ENCODE measurements around the gene WDR53. TPM values are rescaled to one million over a fixed set of nuclear protein-coding genes. Genes with fewer than 3 reads are reported as not detected.
"Not testable (repeated sequence)": the region's sequence is repeated elsewhere in the genome, so short reads cannot be mapped to it uniquely, and the experiment has no call there.

Gene WDR53
- total RNA-seq: 10 to 100 TPM; 19.7 to 23.0 TPM

DNA sequence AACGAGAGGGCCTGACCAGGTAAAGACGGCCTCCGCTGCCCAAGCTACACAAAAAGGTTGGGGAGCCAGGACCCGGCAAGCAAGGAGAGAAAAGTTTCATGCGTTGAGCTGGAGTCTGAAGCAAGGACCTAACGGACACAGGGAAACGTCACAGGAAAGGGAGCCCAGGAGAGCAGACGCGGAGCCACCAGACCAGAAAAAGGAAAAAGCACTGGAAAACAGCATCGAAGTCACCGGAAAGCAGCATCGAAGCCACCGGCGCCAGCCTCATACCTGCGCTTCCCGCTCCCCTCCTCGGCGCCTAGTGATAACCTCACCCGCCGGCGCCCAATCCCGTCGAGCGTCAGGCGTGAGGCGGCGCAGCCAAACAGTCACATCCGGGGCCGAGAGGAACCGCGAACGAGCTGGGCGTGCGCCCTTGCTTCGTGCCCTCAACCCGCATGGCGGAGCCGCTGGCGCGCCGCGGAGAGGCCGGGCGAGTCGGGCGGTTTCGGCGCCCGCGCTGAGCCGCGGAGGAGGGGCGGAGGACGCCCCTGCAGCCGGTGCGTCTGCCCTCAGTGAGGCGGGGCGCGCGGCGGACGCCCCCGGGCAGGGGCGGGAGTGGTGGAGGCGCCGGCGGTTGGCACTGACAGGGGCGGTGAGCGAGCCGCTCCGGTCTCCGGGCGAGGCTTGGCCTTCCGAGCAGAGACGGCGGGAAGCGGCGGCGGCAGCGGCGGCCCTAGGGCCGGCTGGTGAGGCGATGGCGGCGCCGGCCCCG, at the start of gene WDR53, which contains the start of gene FBXO45:
WDR53 (minus strand) TSS at position 309 of the 757 bp plus-strand sequence. CDS start 7,079 bp downstream, outside the sequence.
FBXO45 (plus strand) TSS at position 415 of the 757 bp plus-strand sequence; CDS start at position 740, 325 bp downstream.
- no peaks in the 10 kb centered on the region for H3K27me3 Mint-ChIP-seq
- peak within 1 kb of the TSS; percentile 95 for H3K4me3 Mint-ChIP-seq
- peak; percentile 96 to 98 for ATAC-seq
- H3K36me3 Mint-ChIP-seq: peaks cover 8% of the 10 kb centered on the region
- H3K4me1 Mint-ChIP-seq (ENCODE audit: low read depth in 2 of 2): peaks cover 18 to 27% of the 10 kb centered on the region in 2 donors
- H3K9me3 Mint-ChIP-seq: no peaks in the 10 kb centered on the region
- H3K27ac Mint-ChIP-seq: peak within 1 kb of the TSS; percentile 78 to 94
- peak; percentile 96 for DNase-seq (ENCODE audit: low spot score)

DNA sequence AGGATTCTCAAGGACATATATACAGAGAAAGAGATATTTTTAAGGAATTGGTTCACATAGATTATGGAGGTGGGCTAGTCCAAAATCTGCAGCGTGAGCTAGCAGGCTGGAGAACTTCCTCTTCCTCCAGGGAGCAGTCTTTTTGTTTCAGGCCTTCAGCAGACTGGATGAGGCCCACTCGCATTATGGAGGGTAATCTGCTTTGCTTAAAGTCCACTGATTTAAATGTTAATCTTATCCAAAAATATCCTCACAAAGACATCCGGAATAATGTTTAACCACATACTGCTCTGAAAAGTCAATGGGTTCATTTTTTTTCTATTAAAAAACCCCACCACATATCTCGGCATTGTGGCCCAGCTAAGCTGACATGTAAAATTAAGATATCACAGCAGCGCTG, 48.9 kb upstream of the WDR53 start:
- Mint-ChIP-seq H3K27me3 (no peaks in the 10 kb centered on the region), H3K4me1 (ENCODE audit: low read depth in 2 of 2) (peaks cover 26 to 31% of the 10 kb centered on the region in 2 donors), H3K9me3 (no peaks in the 10 kb centered on the region), H3K36me3 (no peaks in the 10 kb centered on the region), H3K4me3 (no peak overlapping the region), H3K27ac (no peak overlapping the region)
- DNase-seq (ENCODE audit: low spot score) (no peak), ATAC-seq (no peak)

DNA sequence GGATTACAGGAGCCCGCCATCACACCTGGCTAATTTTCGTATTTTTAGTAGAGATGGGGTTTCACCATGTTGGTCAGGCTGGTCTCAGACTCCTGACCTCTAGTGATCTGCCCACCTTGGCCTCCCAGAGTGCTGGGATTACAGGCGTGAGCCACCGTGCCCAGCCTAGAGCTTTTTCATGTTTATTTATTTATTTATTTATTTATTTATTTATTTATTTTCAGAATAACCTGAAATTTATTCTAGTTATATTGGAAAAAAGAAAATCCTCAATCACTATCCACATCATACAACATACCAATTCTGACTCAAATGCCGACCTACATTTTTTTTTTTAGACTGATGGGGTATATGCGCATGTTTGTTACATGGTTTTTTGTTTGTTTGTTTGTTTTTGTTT, 46.9 kb upstream of the WDR53 start:
- not testable (repeated sequence) for H3K27me3 Mint-ChIP-seq; H3K27ac Mint-ChIP-seq; ATAC-seq; H3K4me3 Mint-ChIP-seq; DNase-seq (ENCODE audit: low spot score); H3K36me3 Mint-ChIP-seq; H3K9me3 Mint-ChIP-seq
- peaks cover 28 to 30% of the 10 kb centered on the region in 2 donors for H3K4me1 Mint-ChIP-seq (ENCODE audit: low read depth in 2 of 2)

DNA sequence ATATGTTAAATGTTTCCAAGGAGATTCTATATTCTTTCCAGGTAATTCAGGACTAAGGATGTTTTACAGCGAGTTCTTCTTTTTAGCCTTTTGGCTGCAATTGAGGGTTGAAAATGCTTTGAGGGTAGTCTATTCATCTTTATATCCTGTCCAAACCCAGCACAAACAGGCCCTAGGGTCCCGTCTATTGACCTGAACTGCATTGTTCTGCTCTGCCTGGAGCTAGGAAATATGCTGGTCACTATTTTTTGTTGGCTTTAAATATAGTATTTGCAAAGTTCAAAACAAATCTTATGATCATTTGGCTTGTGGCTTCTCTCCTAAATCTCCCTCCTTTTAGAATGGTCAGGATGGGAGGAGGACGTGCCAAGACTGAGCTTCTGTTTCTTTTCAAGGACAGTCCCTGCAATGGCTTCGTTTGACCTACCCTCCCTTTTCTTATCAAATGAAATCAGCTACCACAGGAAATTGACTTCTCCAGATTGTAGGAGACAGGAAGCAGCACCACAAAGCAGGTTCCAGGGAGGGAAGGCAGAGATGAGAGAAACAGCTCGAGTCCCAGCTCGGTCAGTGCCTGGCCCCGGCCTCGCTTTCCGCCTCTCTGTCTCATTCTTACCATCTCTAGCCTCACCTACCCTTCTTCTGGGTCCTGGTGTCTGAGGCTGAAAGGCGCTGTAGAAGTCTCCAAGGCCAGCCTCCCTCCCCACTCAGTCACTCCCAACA, 43.6 kb upstream of the WDR53 start:
- ATAC-seq (peak; percentile 22 to 34), DNase-seq (ENCODE audit: low spot score) (no peak)
- Mint-ChIP-seq H3K4me1 (ENCODE audit: low read depth in 2 of 2) (peaks cover 30 to 33% of the 10 kb centered on the region in 2 donors), H3K27me3 (no peaks in the 10 kb centered on the region), H3K4me3 (peak overlapping the region; percentile 63), H3K9me3 (no peaks in the 10 kb centered on the region), H3K27ac (peak overlapping the region; percentile 54 to 92), H3K36me3 (no peaks in the 10 kb centered on the region)

DNA sequence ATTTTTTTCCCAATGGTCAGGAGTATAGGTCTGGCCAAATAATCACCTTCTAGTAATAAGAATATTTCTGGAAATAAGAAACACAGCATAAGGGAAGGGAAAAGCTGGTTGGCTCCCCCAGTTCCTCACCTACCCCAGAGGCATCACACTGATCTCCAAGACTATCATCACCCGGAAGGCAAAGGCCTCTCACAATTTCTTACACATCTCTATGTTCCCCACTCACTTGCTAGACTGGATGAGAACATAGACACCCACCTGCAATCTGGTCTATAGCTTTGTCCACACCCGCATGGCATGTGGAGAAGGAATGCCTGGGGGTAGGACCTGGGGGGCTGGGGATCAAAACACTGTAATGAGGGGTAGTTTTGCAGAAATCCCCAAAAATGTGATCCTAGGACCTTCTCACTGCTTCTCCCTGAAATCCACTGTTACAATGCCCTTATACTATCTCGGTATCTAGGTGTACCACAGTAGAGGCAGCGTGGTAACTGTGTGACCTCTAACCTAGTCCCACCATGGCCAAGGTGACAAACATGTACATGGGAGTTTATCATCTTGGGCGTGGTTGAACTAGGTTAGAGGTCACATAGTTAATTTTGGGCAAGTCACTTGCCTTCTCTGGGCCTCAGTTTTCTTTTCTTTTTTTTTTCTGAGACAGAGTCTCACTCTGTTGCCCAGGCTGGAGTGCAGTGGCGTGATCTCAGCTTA, 41.6 kb upstream of the WDR53 start:
- H3K27me3 Mint-ChIP-seq: no peaks in the 10 kb centered on the region
- ATAC-seq: peak in 1 of 2 donors; percentile 32
- no peaks in the 10 kb centered on the region for H3K36me3 Mint-ChIP-seq
- peak overlapping the region; percentile 48 for H3K4me3 Mint-ChIP-seq
- peak overlapping the region; percentile 52 to 78 for H3K27ac Mint-ChIP-seq
- DNase-seq (ENCODE audit: low spot score): no peak
- no peaks in the 10 kb centered on the region for H3K9me3 Mint-ChIP-seq
- peaks cover 30 to 33% of the 10 kb centered on the region in 2 donors for H3K4me1 Mint-ChIP-seq (ENCODE audit: low read depth in 2 of 2)

DNA sequence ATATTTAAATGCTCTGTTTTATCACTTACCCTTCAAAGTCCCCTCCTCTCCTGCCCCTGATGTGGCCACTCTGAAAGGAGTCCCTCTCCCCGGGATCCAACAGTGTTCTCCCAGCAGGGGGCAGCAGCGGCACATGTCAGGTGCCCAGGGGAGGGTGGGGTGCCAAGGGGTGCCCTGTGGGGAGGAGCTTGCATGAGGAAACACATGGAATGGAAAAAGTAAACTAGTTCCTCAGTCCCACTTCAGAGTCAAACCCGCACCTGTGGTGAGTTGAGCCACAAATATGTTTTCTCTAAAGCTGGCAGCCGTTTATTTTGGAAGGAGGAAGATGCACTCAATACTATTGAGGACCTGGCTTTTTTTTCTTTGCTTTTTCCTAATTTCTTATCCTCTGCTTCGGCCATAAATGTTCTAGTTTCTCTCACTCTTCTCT, 41.0 kb upstream of the WDR53 start:
- Mint-ChIP-seq H3K4me3 (peak overlapping the region; percentile 48), H3K4me1 (ENCODE audit: low read depth in 2 of 2) (peaks cover 30 to 33% of the 10 kb centered on the region in 2 donors), H3K36me3 (no peaks in the 10 kb centered on the region), H3K27me3 (no peaks in the 10 kb centered on the region), H3K9me3 (no peaks in the 10 kb centered on the region), H3K27ac (peak overlapping the region; percentile 52 to 78)
- DNase-seq (ENCODE audit: low spot score) (peak; percentile 90), ATAC-seq (peak; percentile 97 to 98)

DNA sequence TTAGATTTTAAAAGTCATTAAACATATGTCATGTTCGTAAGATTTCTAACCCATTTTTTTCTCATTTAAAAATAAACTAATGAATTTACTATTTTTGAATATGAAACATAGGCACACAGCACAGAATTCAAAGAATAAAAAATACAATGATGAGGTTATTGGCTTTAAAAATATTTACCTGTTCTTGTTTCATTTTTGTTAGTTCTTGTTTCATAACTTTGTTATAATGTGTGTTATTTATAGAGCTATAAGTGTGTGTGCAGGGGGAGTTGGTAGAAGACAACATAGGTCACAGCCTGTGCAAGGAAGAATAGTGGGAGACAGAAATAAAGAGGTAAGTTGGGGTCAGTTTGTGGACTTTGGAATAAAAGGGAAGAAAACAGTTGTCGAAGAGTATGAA, 40.3 kb upstream of the WDR53 start:
- no peak overlapping the region for H3K4me3 Mint-ChIP-seq
- H3K27me3 Mint-ChIP-seq: no peaks in the 10 kb centered on the region
- DNase-seq (ENCODE audit: low spot score) (no peak), ATAC-seq (no peak)
- H3K4me1 Mint-ChIP-seq (ENCODE audit: low read depth in 2 of 2): peaks cover 26 to 33% of the 10 kb centered on the region in 2 donors
- H3K9me3 Mint-ChIP-seq: no peaks in the 10 kb centered on the region
- peak overlapping the region in 1 of 2 donors; percentile 78 for H3K27ac Mint-ChIP-seq
- H3K36me3 Mint-ChIP-seq: no peaks in the 10 kb centered on the region

DNA sequence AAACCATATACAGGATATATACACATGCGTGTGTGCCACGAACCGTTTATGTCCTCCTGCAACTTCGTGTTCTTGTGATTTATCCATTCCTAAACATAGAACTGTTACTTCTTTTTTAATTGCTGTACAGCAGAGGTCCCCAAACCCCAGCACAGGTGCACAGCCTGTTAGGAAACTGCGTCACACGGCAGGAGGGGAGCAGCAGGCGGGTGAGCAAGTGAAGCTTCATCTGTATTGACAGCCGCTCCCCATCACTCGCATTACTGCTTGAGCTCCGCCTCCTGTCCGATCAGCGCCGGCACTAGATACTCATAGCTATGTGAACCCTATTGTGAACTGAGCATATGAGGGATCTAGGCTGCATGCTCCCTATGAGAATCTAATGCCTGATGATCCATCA, 36.2 kb upstream of the WDR53 start:
- Mint-ChIP-seq H3K4me1 (ENCODE audit: low read depth in 2 of 2) (peaks cover 4% of the 10 kb centered on the region in 2 donors), H3K36me3 (no peaks in the 10 kb centered on the region), H3K4me3 (no peak overlapping the region), H3K9me3 (no peaks in the 10 kb centered on the region), H3K27ac (no peak overlapping the region), H3K27me3 (no peaks in the 10 kb centered on the region)
- ATAC-seq: no peak
- DNase-seq (ENCODE audit: low spot score): no peak

DNA sequence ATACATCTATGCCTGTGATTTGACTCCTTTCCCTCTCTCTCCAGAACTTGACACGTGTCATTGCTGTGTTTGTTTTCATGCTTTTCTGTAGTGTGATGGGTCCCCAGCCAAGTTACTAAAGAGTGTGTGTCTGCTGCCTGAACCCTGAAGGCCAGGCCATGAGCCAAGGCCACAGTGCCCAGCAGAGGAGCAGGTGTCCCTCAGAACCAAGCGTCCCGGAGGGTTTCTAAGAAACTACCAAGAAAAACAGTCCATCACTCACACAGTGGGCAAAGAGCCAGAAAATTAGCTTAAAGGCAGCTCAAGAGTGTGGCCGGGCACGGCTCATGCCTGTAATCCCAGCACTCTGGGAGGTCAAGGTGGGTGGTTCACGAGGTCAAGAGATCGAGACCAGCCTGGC, 35.3 kb upstream of the WDR53 start:
- no peaks in the 10 kb centered on the region for H3K27me3 Mint-ChIP-seq
- DNase-seq (ENCODE audit: low spot score) (no peak), ATAC-seq (no peak)
- no peaks in the 10 kb centered on the region for H3K9me3 Mint-ChIP-seq
- no peak overlapping the region for H3K27ac Mint-ChIP-seq
- peaks cover 0 to under 1% of the 10 kb centered on the region in 2 donors for H3K4me1 Mint-ChIP-seq (ENCODE audit: low read depth in 2 of 2)
- H3K36me3 Mint-ChIP-seq: no peaks in the 10 kb centered on the region
- H3K4me3 Mint-ChIP-seq: no peak overlapping the region

DNA sequence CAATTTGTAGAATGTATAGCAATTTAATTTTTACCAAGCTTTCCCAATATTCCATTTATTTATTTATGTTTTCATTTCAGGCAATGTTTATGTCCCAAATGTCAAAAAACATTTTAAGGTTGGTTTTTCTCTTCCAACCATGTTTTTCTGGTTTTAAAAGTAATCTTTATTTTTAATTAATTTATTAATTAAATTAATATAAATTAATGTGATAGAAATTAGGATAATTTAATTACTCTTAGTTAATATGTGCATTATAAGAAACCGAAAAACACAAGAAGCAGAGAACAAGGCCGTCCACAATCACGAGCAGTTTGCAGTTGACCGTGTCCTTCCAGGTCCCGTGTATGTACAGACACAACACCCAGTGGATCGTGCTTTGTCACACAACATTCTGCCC, 34.3 kb upstream of the WDR53 start:
- H3K4me1 Mint-ChIP-seq (ENCODE audit: low read depth in 2 of 2): peaks cover 9 to 10% of the 10 kb centered on the region in 2 donors
- H3K4me3 Mint-ChIP-seq: no peak overlapping the region
- H3K27me3 Mint-ChIP-seq: peaks cover 0 to 5% of the 10 kb centered on the region in 2 donors
- DNase-seq (ENCODE audit: low spot score) (no peak), ATAC-seq (no peak)
- H3K9me3 Mint-ChIP-seq: no peaks in the 10 kb centered on the region
- no peak overlapping the region for H3K27ac Mint-ChIP-seq
- H3K36me3 Mint-ChIP-seq: no peaks in the 10 kb centered on the region

DNA sequence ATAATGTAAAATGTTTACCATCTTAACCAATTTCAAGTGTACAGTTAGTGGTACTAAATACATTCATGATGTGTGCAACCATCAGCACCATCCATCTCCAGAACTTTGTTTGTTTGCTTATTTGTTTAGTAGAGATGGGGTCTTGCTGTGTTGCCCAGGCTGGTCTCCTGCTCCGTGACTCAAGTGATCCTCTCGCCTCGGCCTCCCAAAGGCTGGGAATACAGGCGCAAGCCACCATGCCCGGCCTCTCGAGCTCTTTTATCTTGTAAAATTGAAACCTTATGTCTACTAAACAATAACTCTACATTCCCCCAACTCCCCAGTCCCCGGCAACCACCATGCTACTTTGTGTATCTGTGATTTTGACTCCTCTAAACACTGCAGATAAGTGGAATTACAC, 32.0 kb upstream of the WDR53 start:
- DNase-seq (ENCODE audit: low spot score): no peak
- H3K27ac Mint-ChIP-seq: no peak overlapping the region
- peaks cover 9 to 11% of the 10 kb centered on the region in 2 donors for H3K4me1 Mint-ChIP-seq (ENCODE audit: low read depth in 2 of 2)
- H3K4me3 Mint-ChIP-seq: no peak overlapping the region
- ATAC-seq: no peak
- H3K27me3 Mint-ChIP-seq: peaks cover 9 to 14% of the 10 kb centered on the region in 2 donors
- H3K9me3 Mint-ChIP-seq: no peaks in the 10 kb centered on the region
- no peaks in the 10 kb centered on the region for H3K36me3 Mint-ChIP-seq

DNA sequence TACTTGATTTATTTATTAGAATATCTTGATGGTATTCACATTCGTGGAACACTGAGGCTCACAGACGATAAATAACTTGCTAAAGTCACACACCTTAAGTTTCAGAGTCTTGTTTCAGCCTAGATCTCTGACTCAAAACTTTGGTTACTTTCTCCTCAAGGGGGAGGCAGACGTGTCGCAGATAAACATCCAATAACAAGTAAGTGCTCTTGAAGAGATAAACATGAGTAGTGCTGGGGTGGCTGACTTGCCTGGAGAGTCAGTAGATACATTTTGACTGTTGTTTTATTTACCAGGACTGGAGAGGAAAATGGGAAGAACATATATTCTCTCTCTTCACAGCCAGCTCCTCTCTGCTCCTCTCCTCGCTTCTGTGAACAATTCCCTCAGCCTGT, 31.4 kb upstream of the WDR53 start:
- no peaks in the 10 kb centered on the region for H3K9me3 Mint-ChIP-seq
- peaks cover 9 to 14% of the 10 kb centered on the region in 2 donors for H3K27me3 Mint-ChIP-seq
- H3K27ac Mint-ChIP-seq: no peak overlapping the region
- ATAC-seq (no peak), DNase-seq (ENCODE audit: low spot score) (no peak)
- H3K4me3 Mint-ChIP-seq: no peak overlapping the region
- no peaks in the 10 kb centered on the region for H3K36me3 Mint-ChIP-seq
- peaks cover 9 to 11% of the 10 kb centered on the region in 2 donors for H3K4me1 Mint-ChIP-seq (ENCODE audit: low read depth in 2 of 2)

DNA sequence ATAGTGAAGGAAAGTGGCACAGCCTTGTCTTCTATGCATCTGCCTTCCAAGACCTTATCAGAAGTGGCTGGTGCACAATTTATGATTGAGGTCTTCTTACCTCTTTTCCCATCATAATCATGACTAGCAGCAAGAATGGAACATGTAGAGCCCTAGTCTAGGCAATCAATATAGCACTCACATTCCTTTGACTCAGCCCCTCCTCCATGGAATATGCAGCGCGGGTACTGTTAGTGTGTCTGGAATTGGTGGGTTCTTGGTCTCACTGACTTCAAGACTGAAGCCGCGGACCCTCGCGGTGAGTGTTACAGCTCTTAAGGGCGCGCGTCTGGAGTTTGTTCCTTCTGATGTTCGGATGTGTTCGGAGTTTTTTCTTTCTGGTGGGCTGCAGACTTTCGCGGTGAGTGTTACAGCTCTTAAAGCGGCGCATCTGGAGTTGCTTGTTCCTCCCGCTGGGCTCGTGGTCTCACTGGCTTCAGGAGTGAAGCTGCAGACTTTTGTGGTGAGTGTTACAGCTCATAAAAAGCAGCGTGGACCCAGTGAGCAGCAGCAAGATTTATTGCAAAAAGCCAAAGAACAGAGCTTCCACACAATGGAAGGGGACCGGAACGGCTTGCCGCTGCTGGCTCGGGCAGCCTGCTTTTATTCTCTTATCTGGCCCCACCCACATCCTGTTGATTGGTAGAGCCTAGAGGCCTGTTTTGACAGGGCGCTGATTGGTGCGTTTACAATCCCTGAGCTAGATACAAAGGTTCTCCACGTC, 29.8 kb upstream of the WDR53 start:
- ATAC-seq (peak in 1 of 2 donors; percentile 61), DNase-seq (ENCODE audit: low spot score) (peak; percentile 77)
- Mint-ChIP-seq H3K27me3 (peaks cover 9 to 14% of the 10 kb centered on the region in 2 donors), H3K27ac (peak overlapping the region in 1 of 2 donors; percentile 72), H3K4me3 (peak overlapping the region; percentile 87), H3K4me1 (ENCODE audit: low read depth in 2 of 2) (peaks cover 9 to 11% of the 10 kb centered on the region in 2 donors)
- not testable (repeated sequence) for H3K9me3 Mint-ChIP-seq, H3K36me3 Mint-ChIP-seq
